Renal pelvis (tissue), 12 donors: ENCODE results near the gene HPS5. TPM values are rescaled to one million over a fixed set of nuclear protein-coding genes. Genes with fewer than 3 reads are reported as not detected.
"Not testable (repeated sequence)": the region's sequence is repeated elsewhere in the genome, so short reads cannot be mapped to it uniquely, and the experiment has no call there.

Source experiments
- DNase-seq: peaks from one replicate; pipeline ENCODE4 v3.0.0-alpha.2; 2013
- long read RNA-seq, 16 experiments: transcript quantifications; one replicate each; lab custom pipeline, GENCODE V29; 2026
- polyA plus RNA-seq, 3 donors: library from polyadenylated mRNA; unstranded; fragments of 120-200 nt; gene quantifications; one replicate each; pipeline ENCODE4 v1.2.1, GENCODE V29; 2013; ENCODE audit not compliant: insufficient read length in 3 of 3

Gene HPS5
- polyA plus RNA-seq = 10 to 100 TPM; 19.9 to 26.0 (median 24.3) TPM
- long read RNA-seq, donor 1, full-length matches to known transcripts = 1 of 480 reads
- long read RNA-seq, donor 1, partial matches to known transcripts = 449 of 480 reads
- long read RNA-seq, donor 1, other reads (novel, unspliced or antisense) = 30 of 480 reads
- long read RNA-seq, donor 2, full-length matches to known transcripts = 1 of 8 reads
- long read RNA-seq, donor 2, partial matches to known transcripts = 7 of 8 reads
- long read RNA-seq, donor 2, other reads (novel, unspliced or antisense) = 0 of 8 reads
- long read RNA-seq, donor 3 = 0 reads
- long read RNA-seq, donor 4 = 0 reads
- long read RNA-seq, donor 5 = 0 reads
- long read RNA-seq, donor 6, full-length matches to known transcripts = 1 of 1 reads
- long read RNA-seq, donor 6, partial matches to known transcripts = 0 of 1 reads
- long read RNA-seq, donor 6, other reads (novel, unspliced or antisense) = 0 of 1 reads
- long read RNA-seq, donor 7, partial matches to known transcripts = 8 of 8 reads
- long read RNA-seq, donor 7, other reads (novel, unspliced or antisense) = 0 of 8 reads
- long read RNA-seq, donor 8, full-length matches to known transcripts = 1 of 1 reads
- long read RNA-seq, donor 8, partial matches to known transcripts = 0 of 1 reads
- long read RNA-seq, donor 8, other reads (novel, unspliced or antisense) = 0 of 1 reads
- long read RNA-seq, donor 9, full-length matches to known transcripts = 2 of 2 reads
- long read RNA-seq, donor 9, partial matches to known transcripts = 0 of 2 reads
- long read RNA-seq, donor 9, other reads (novel, unspliced or antisense) = 0 of 2 reads
- long read RNA-seq, donor 10 = 0 reads
- long read RNA-seq, donor 11 = 0 reads
- long read RNA-seq, donor 12, full-length matches to known transcripts = 1 of 648 reads
- long read RNA-seq, donor 12, partial matches to known transcripts = 479 of 648 reads
- long read RNA-seq, donor 12, other reads (novel, unspliced or antisense) = 168 of 648 reads
- long read RNA-seq, donor 13, full-length matches to known transcripts = 1 of 1 reads
- long read RNA-seq, donor 13, partial matches to known transcripts = 0 of 1 reads
- long read RNA-seq, donor 13, other reads (novel, unspliced or antisense) = 0 of 1 reads
- long read RNA-seq, donor 14 = 0 reads
- long read RNA-seq, donor 15, partial matches to known transcripts = 507 of 812 reads
- long read RNA-seq, donor 15, other reads (novel, unspliced or antisense) = 305 of 812 reads
- long read RNA-seq, donor 16, full-length matches to known transcripts = 2 of 2 reads
- long read RNA-seq, donor 16, partial matches to known transcripts = 0 of 2 reads
- long read RNA-seq, donor 16, other reads (novel, unspliced or antisense) = 0 of 2 reads

GRCh38 chr11:18321969-18322711 is at the start of gene HPS5, which contains the start of gene GTF2H1:
Gene HPS5, minus strand, starts transcription at chr11:18322140. Its CDS starts 4,282 bp downstream, at chr11:18317858.
Gene GTF2H1, plus strand, starts transcription at chr11:18322567. Its CDS starts 10,508 bp downstream, at chr11:18333075.
- peak; percentile 98 for DNase-seq

- no peak for DNase-seq
These were observed 49.3 kb upstream of the HPS5 start for GRCh38 chr11:18371279-18371678.

GRCh38 chr11:18369398-18369797 is 47.5 kb upstream of the HPS5 start:
- DNase-seq = no peak

- no peak for DNase-seq
These were observed 46.3 kb upstream of the HPS5 start for GRCh38 chr11:18368221-18368620.

GRCh38 chr11:18367431-18367830 is 45.5 kb upstream of the HPS5 start:
- no peak for DNase-seq

- DNase-seq = no peak
These were observed 44.3 kb upstream of the HPS5 start for GRCh38 chr11:18366286-18366685.

- no peak for DNase-seq
These were observed 43.8 kb upstream of the HPS5 start for GRCh38 chr11:18365741-18366140.

GRCh38 chr11:18364495-18365073 is 42.6 kb upstream of the HPS5 start:
- no peak for DNase-seq

GRCh38 chr11:18361154-18361553 is 39.2 kb upstream of the HPS5 start:
- DNase-seq = no peak

- DNase-seq = no peak
These were observed 36.7 kb upstream of the HPS5 start for GRCh38 chr11:18358646-18359045.

- DNase-seq = no peak
These were observed 30.6 kb upstream of the HPS5 start for GRCh38 chr11:18352581-18352980.

- DNase-seq = no peak
These were observed 25.7 kb upstream of the HPS5 start for GRCh38 chr11:18347471-18348125.

- no peak for DNase-seq
These were observed 11.0 kb upstream of the HPS5 start for GRCh38 chr11:18332891-18333290.

GRCh38 chr11:18332302-18332701 is 10.4 kb upstream of the HPS5 start:
- no peak for DNase-seq

GRCh38 chr11:18330921-18331320 is 9.0 kb upstream of the HPS5 start:
- DNase-seq = no peak

GRCh38 chr11:18329196-18329870 is 7.4 kb upstream of the HPS5 start:
- DNase-seq = no peak

GRCh38 chr11:18324381-18324780 is 2.4 kb upstream of the HPS5 start:
- no peak for DNase-seq

GRCh38 chr11:18323881-18324280 is 1.9 kb upstream of the HPS5 start:
- DNase-seq = not testable (repeated sequence)

GRCh38 chr11:18322818-18323570 is 1.1 kb upstream of the HPS5 start:
- DNase-seq = no peak
